HG03571 (cell line): Measurements from ENCODE around the gene CRNN.

Experiments used
- ATAC-seq: cut with Tn5 transposase; IDR thresholded peaks from one replicate; pipeline ENCODE4 v1.9.1; 2021; ENCODE audit not compliant: unreplicated experiment

Gene CRNN

GRCh38 chr1:152426731-152427130 lies 12.7 kb upstream of the CRNN start:
- ATAC-seq, result no peak

DNA sequence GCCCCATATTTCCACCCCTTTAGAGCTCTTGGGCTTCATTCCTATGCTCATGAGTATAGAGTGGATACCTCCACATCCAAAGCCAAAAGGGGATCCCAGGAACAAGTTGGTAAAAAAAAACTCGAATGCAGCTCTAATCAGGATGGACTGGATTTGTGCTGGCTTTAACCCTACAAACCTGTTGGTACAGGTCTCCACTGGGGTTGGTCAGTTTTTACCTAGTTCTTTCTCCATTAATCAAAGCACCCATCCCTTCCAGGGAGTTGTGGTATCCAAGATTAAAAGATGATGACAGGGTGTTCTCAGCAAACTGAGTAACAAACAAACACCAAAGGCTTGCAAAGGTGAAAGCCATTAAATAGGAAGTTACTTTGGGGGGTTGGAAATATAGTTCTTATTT lies 5.9 kb upstream of the CRNN start:
- no peak for ATAC-seq

DNA sequence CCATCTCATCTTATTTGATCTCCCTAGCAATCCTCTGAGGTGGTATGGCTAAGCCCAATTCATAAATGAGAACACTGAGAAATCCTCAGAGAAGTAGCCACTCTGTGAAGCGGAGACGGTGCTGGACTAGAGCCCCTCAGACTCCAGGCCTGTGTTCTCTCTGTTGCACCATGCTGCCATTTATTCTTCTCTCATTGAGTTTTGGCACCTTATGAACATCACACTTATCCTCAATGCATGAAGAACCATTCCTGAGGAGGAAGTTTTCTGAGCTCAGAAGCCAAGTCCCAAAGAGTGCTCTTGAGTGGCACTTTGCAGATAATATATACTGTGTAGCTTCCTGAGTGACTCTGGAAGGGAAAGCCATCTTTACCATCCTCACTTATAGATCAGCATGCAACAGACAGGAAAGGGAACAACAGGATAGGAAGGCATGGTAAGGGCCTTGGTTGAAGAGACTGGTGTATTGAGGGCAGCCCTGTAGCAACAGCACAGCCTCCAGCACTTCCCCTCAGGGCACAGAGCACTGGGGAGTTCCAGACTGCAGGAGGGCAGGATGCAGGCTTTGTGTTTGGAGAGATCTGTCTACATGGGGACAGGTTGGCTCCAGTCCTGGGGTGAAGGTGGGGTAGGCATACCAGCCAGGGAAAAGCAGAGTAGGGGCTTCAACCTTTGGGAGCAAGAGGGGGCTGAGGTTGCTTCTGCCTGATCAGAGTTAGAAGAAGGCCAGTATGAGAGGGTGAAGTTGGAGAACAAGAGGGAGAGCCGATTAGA lies 1.6 kb upstream of the CRNN start:
- ATAC-seq, result no peak

DNA sequence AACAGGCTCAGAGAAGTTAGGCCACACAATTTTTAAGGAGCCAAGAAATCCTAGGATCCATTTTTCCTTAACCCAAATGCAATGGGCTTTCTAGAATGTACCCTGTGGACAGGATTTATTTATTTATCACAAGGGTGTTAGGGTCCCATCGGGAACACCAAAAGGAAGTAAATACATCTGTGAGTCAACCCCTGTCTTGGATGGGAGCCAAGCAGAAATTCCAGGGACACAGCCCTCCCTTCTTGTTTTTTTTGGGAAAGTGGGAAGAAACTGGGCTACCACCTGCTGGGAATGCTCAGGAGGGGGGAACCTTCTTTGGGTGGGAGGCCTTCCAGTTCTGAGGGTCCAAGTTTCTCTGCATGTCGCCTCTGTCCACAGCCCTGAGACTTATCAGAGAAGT lies 1.3 kb downstream of the CRNN start:
- ATAC-seq, result no peak

GRCh38 chr1:152411134-152411533 lies 2.9 kb downstream of the CRNN start:
- ATAC-seq, result no peak

DNA sequence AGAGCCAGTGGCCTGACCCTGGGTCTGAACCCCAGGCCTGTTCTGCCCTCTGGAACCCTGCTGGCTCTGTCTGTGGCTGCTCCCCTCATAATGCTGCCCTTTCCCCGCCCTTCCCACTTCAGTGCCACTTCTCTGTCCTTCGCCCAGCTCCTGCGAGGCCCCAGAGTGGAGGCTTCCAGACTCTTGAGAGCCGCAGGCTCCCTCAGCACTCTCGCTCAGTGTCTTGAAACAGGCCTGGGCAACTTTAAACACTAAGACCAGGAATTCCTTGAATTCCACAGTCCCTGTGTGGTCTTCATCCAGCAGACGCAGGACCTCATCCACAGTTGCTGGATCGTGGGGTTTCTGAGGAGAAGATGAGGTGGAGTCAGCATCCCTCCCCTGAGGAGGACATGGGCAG lies 3.5 kb downstream of the CRNN start:
- ATAC-seq, result no peak

- no peak for ATAC-seq
Measured at GRCh38 chr1:152410028-152410427, 4.0 kb downstream of the CRNN start.

DNA sequence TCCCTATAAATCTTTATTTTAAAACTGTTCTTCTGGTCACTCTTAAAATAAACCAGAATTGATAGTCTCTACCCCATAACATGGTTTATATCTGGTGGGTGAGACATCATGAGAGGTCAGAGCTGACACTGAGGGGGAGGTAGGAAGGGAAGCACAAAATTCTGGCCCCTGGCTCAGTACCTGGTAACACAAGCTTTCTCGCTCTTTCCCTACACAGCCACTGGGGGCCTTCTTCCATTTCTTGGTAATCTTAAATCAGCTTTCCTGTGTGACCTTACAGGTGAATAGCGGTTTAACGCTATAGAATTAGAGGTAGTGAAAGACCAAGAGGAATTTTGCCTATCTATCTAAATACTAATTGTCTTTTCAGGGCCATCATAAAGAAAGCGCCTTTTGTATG lies 5.4 kb downstream of the CRNN start:
- no peak for ATAC-seq

DNA sequence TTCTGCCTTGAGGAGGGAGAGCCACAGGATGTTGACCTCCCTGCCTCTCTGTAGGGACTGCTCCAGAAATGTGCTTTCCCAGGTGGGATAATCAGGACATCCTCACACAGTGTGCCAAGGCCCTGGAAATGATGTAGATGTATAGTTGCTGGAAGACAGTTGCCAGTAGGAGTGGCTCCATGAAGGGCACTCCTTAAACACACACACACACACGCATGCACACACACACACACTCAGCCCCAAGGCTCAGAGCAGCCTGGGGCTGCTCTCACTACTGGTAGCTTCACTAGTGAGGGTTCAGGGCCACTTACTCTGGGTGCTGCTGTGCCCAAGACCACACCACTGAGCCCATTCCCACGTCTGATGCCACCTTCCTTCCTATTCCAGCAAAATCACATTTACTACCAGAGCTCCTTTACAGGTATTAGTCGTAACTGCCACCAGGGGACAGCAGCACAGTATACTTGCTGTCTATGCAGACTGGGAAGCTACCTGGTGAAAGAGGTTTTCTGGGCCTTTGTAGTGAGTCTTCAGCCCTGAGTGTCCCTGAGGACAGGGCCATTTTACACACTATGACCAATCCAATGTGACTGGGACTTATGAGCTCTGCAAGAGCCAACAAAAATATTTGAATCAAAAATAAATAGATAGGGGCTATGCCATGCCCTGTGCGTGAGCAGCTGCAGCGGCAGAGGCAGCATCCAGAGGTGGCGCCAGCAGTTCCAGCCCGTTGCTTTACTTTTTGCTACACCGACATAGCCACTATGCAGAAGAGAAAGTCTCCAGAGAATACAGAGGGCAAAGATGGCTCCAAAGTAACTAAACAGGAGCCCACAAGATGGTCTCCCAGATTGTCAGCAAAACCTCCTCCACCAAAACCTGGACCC lies 15.0 kb downstream of the CRNN start:
- no peak for ATAC-seq

DNA sequence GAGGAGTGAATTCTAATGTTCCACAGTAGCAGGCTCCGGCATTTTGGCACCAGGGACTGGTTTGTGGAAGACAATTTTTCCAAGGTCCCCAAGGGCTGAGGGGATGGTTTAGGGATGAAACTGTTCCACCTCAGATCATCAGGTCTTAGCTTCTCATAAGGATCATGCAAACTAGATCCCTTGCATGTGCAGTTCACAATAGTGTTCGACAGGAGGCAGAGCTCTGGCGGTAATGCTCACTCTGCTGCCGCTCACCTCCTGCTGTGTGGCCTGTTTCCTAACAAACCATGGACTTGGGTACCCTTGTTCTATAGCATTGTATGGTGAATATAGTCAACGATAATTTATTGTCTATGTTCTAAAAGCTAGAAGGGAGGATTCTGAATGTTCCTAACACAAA lies 16.6 kb downstream of the CRNN start:
- ATAC-seq, result no peak

DNA sequence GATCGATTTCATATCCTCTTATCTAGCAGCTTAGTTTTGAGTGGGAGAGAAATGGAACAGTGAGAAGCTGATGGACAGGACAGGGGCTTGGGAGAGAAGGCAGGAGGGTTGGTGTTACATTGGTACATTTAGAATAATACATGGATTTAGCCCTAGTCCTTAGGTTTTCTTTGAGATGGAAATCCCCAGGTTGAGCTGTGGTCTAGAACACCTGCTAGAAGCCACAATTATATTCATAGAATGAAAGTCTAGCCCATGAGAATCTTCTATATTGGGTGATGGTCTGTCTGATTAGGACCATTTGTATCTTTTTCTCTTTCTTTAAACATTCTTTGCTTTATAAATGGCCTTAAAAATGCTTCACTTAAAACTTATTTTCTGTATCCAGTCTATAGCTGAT lies 19.9 kb downstream of the CRNN start:
- ATAC-seq, result no peak

- no peak for ATAC-seq
Measured at GRCh38 chr1:152392909-152393308, 21.2 kb downstream of the CRNN start.

GRCh38 chr1:152388889-152389288 lies 25.2 kb downstream of the CRNN start:
- no peak for ATAC-seq

- ATAC-seq, result no peak
Measured at GRCh38 chr1:152386940-152387339, 27.1 kb downstream of the CRNN start.

DNA sequence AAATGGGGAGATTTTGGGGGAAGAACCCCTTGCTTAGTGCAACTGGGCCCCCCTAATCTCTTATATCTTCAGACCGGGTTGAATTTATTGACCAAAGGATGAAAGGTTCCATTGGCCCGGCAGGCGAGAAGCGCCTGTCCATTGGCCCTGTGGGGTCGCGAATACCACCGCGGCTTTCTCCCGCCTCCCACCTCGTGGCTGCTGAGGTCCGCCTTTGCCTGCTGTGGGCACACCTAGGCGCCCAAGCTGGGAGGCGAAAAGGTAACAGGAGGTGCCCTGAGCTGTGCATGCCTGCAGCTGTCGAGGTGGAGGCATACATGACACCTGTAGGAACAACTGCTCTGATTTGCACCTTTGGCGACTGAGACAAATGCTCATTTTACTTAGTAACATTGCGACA lies 33.1 kb downstream of the CRNN start:
- ATAC-seq, result no peak

- ATAC-seq, result no peak
Measured at GRCh38 chr1:152374451-152374850, 39.6 kb downstream of the CRNN start.

DNA sequence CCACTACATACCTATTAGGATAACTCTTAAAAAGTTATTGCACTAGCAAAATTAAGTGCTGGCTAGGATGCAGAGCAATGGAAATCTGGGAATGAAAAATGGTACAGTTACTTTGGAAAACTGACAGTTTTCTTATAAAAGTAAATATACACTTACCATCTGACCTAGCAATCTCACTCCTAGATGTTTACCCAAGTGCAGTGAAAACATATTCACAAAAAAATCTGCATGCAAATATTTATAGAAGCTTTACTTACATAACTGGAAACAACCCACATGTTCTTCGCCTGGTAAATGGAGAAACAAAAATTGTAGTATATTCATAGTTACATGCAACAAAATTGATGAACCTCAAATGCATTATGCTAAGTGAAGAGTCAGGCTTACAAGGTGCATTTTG lies 41.4 kb downstream of the CRNN start:
- no peak for ATAC-seq

GRCh38 chr1:152367436-152367835 lies 46.6 kb downstream of the CRNN start:
- no peak for ATAC-seq

DNA sequence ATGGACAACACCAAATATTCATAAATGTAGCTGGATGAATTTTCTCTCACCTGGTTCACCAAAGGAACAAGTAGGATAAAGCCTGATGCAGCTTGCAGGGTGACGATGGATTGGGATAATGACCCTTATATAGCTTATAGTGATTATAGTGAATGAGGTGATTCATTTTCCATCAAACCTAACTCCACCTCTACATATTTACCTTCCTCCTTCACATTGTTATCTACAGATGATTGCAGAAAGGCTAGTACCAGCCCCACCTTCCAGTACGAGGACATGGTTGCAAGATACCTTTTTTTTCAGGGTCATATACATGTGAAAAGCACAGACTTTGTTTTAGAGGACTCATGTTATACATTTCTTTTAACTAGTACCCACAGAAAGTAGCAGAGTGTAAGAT lies 54.2 kb downstream of the CRNN start, which contains the start of gene FLG2:
FLG2 (minus strand) TSS at position 101 of the 400 bp plus-strand sequence. CDS start 1,122 bp downstream, outside the sequence.
- ATAC-seq, result no peak
